NCI-H526 treated with DMSO at 0.1 percent for 48 hours (cell line): ENCODE results near the gene PDE4D.
"Not testable (repeated sequence)": the region's sequence is repeated elsewhere in the genome, so short reads cannot be mapped to it uniquely, and the experiment has no call there.

Experiments
- DNase-seq: peaks from one replicate; lab custom pipeline; 2025; lab: John Stamatoyannopoulos, UW

Gene PDE4D

GRCh38 chr5:59799668-59800346 lies 93.7 kb downstream of the PDE4D start:
- peak; percentile 3 for DNase-seq

- DNase-seq: no peak
Measured at GRCh38 chr5:59798862-59799667, 94.5 kb downstream of the PDE4D start.

GRCh38 chr5:59795141-59795540 lies 98.4 kb downstream of the PDE4D start:
- DNase-seq: no peak

GRCh38 chr5:59792983-59793585 lies 100.4 kb downstream of the PDE4D start:
- DNase-seq: no peak

GRCh38 chr5:59791617-59792016 lies 101.9 kb downstream of the PDE4D start:
- DNase-seq: no peak

GRCh38 chr5:59790776-59791475 lies 102.6 kb downstream of the PDE4D start:
- DNase-seq: no peak

GRCh38 chr5:59790376-59790775 lies 103.2 kb downstream of the PDE4D start:
- no peak for DNase-seq

- no peak for DNase-seq
Measured at GRCh38 chr5:59789894-59790293, 103.6 kb downstream of the PDE4D start.

GRCh38 chr5:59789197-59789596 lies 104.3 kb downstream of the PDE4D start:
- no peak for DNase-seq

- DNase-seq: no peak
Measured at GRCh38 chr5:59786334-59786805, 107.2 kb downstream of the PDE4D start.

- no peak for DNase-seq
Measured at GRCh38 chr5:59785676-59786333, 107.7 kb downstream of the PDE4D start.

GRCh38 chr5:59784708-59785107 lies 108.8 kb downstream of the PDE4D start:
- not testable (repeated sequence) for DNase-seq

GRCh38 chr5:59783264-59783663 lies 110.3 kb downstream of the PDE4D start:
- no peak for DNase-seq

- DNase-seq: no peak
Measured at GRCh38 chr5:59782856-59783255, 110.7 kb downstream of the PDE4D start.

GRCh38 chr5:59779453-59779852 lies 114.1 kb downstream of the PDE4D start:
- DNase-seq: no peak

- no peak for DNase-seq
Measured at GRCh38 chr5:59777028-59777427, 116.5 kb downstream of the PDE4D start.

- no peak for DNase-seq
Measured at GRCh38 chr5:59773294-59773693, 120.2 kb downstream of the PDE4D start.

- DNase-seq: no peak
Measured at GRCh38 chr5:59772757-59773156, 120.8 kb downstream of the PDE4D start.

- DNase-seq: no peak
Measured at GRCh38 chr5:59772206-59772605, 121.3 kb downstream of the PDE4D start.

GRCh38 chr5:59770953-59771352 lies 122.6 kb downstream of the PDE4D start:
- DNase-seq: no peak

GRCh38 chr5:59769832-59770231 lies 123.7 kb downstream of the PDE4D start:
- DNase-seq: no peak

- DNase-seq: no peak
Measured at GRCh38 chr5:59769041-59769360, 124.5 kb downstream of the PDE4D start.
